ENCODE measurements around the gene CDHR3. TPM values are rescaled to one million over a fixed set of nuclear protein-coding genes. Genes with fewer than 3 reads are reported as not detected.
A peak's percentile ranks its signal among the peaks of the same experiment; 100 is the strongest.

Gene CDHR3
- total and polyA plus RNA-seq, 10 of the 15 experiments (the other 5 are each of a cell fraction or from before 2014, with no cell fraction given) = 0.06 to 0.11 TPM; not detected in 8

- no TSS peak for BruUV-seq (replicated peaks)
These were observed 66.9 kb downstream of the CDHR3 start for GRCh38 chr7:106029941-106030340.

More at GRCh38 chr7:106029941-106030340, 66.9 kb downstream of the CDHR3 start:
- Histone ChIP-seq H3K36me3 (ENCODE audit: control insufficient read depth in 2 of 2, insufficient read depth in 2 of 2, low read length in 1 of 2) (no peaks in the 10 kb centered on the region), H4K20me1 (ENCODE audit: control insufficient read depth, insufficient read depth) (no peaks in the 10 kb centered on the region), H3K9me3 (replicated peaks; ENCODE audit: control insufficient read depth, insufficient read depth, low read length) (no peaks in the 10 kb centered on the region; the same call in 1 of the 3 replicates), H2AFZ (ENCODE audit: control insufficient read depth, low read depth, low read length) (no peak overlapping the region), H3K4me3 (no peak overlapping the region), H3K27me3 (replicated peaks in 1 of 2; ENCODE audit: control insufficient read depth in 2 of 2, insufficient read depth in 2 of 2, low read length in 1 of 2) (peaks cover 3 to 4% of the 10 kb centered on the region in 2 experiments), H3K4me2 (ENCODE audit: control insufficient read depth, insufficient read depth) (no peak overlapping the region), H3K9ac (ENCODE audit: control insufficient read depth, insufficient read depth, low read length) (no peak overlapping the region), H3K79me2 (ENCODE audit: control insufficient read depth, insufficient read depth, low read length) (no peaks in the 10 kb centered on the region), H3K27ac (ENCODE audit: control insufficient read depth, insufficient read depth) (no peak overlapping the region), H3K4me1 (ENCODE audit: control insufficient read depth, insufficient read depth, low read length) (no peaks in the 10 kb centered on the region)
- peak; percentile 39; the same call in 1 of the 3 replicates for ATAC-seq
- in situ Hi-C loops (cut with MboI) = no loop called here
- WGBS (ENCODE audit: insufficient coverage, insufficient replicate concordance, low lambda C conversion rate, missing lambda C conversion rate) = 33% methylated on average over 2 of the region's 2 CpGs
- no peak for FAIRE-seq
- ChIA-PET SMC1A (ENCODE audit: uncharacterized antibody, unreplicated experiment) (interaction anchor here (0.8 to 5.3 kb wide), 5 partner anchors 12 to 298 kb away, joined by 3 to 21 read pairs (median 4); no protein-coding TSS in a partner anchor), POLR2A (no interaction called here), CTCF (interaction anchor here (0.7 to 3.6 kb wide), 7 partner anchors 10 to 269 kb away, joined by 3 to 16 read pairs (median 7); no protein-coding TSS in a partner anchor), RAD21 (ENCODE audit: unreplicated experiment) (interaction anchor here (0.9 kb wide), 1 partner anchor 208 kb away, joined by 3 read pairs; no protein-coding TSS in a partner anchor)
- intact Hi-C loops (cut with micrococcal nuclease; ENCODE audit: unreplicated experiment) = no loop called here
- peak in 2 of 3 experiments; percentile 11 to 28; a peak in 2 of 6 replicates for TF ChIP-seq CTCF (IDR thresholded peaks at IDR 0.05 in 2 of 3, conservative IDR thresholded peaks at IDR 0.05 in 1 of 3; ENCODE audit: control insufficient read depth in 2 of 3, extremely low read depth in 1 of 3, insufficient read depth in 1 of 3, low read depth in 3 of 3, low read length in 3 of 3)
- no peak for TF ChIP-seq SIN3A (IDR thresholded peaks at IDR 0.05; ENCODE audit: low read depth, low read length)
- no peak for DNase-seq (ENCODE audit: low read depth, low spot score)

Data from GM12878 (cell line).